Fibroblast of lung (primary cell): ENCODE results near the gene CABCOCO1. TPM values are rescaled to one million over a fixed set of nuclear protein-coding genes. Genes with fewer than 3 reads are reported as not detected.
A peak's percentile ranks its signal among the peaks of the same experiment; 100 is the strongest.
"Not testable (repeated sequence)": the region's sequence is repeated elsewhere in the genome, so short reads cannot be mapped to it uniquely, and the experiment has no call there.

Source experiments
- DNase-seq, 2 donors: peaks; one replicate each; pipeline versions ENCODE4 v3.0.0 to v3.0.0-alpha.2; 2010; ENCODE audit warnings: low read depth in 2 of 2
- H2AFZ ChIP-seq: 2 replicates; pipeline ENCODE4 v1.5.1; 2012; ENCODE audit warnings: low read length, control low read depth, inconsistent platforms
- H3K27ac ChIP-seq: 2 replicates; pipeline ENCODE4 v1.5.1; 2011; ENCODE audit warnings: low read length, control low read depth; ENCODE audit not compliant: insufficient read depth
- H3K27me3 ChIP-seq: 2 replicates; pipeline ENCODE4 v1.5.1; 2011; ENCODE audit warnings: mild to moderate bottlenecking, low read length; ENCODE audit not compliant: control insufficient read depth, insufficient read depth
- H3K36me3 ChIP-seq: 2 replicates; pipeline ENCODE4 v1.5.1; 2011; ENCODE audit warnings: low read length; ENCODE audit not compliant: control insufficient read depth, insufficient read depth
- H3K4me1 ChIP-seq: 2 replicates; pipeline ENCODE4 v1.5.1; 2011; ENCODE audit warnings: low read length; ENCODE audit not compliant: control insufficient read depth, insufficient read depth; ENCODE audit errors: extremely low read depth
- H3K4me2 ChIP-seq: 2 replicates; pipeline ENCODE4 v1.5.1; 2011; ENCODE audit warnings: low read length, control low read depth; ENCODE audit not compliant: insufficient read depth; ENCODE audit errors: extremely low read depth
- H3K4me3 ChIP-seq, 4 experiments: fragments of 200-600 bp in 1 of 4; sonication (generic) in 1 of 4; replicated peaks in 1 of 4; 2 replicates each; pipeline ENCODE4 v1.5.1; 2011 to 2016; ENCODE audit warnings: low read length in 4 of 4, low read depth in 3 of 4, mild to moderate bottlenecking in 3 of 4, control low read depth in 2 of 4, inconsistent platforms in 1 of 4, mixed read lengths in 1 of 4; ENCODE audit not compliant: insufficient read depth in 1 of 4; ENCODE audit errors: control extremely low read depth in 1 of 4
- H3K79me2 ChIP-seq: 2 replicates; pipeline ENCODE4 v1.5.1; 2012; ENCODE audit warnings: mild to moderate bottlenecking, low read length, inconsistent platforms; ENCODE audit not compliant: control insufficient read depth, insufficient read depth
- H3K9ac ChIP-seq: 2 replicates; pipeline ENCODE4 v1.5.1; 2011; ENCODE audit warnings: mild to moderate bottlenecking, low read length, control low read depth; ENCODE audit not compliant: insufficient read depth
- H3K9me3 ChIP-seq: 2 replicates; pipeline ENCODE4 v1.5.1; 2012; ENCODE audit warnings: low read depth, low read length; ENCODE audit not compliant: control insufficient read depth, insufficient read depth
- H4K20me1 ChIP-seq: 2 replicates; pipeline ENCODE4 v1.5.1; 2011; ENCODE audit warnings: low read length; ENCODE audit not compliant: control insufficient read depth, insufficient read depth; ENCODE audit errors: extremely low read depth
- CTCF ChIP-seq, 2 donors: IDR thresholded peaks in 1 of 2; conservative IDR thresholded peaks in 1 of 2; 1 replicate in 1 of 2; 2 replicates in 1 of 2; pipeline ENCODE4 v1.5.1; 2011 to 2012; ENCODE audit warnings: low read length in 2 of 2, control low read depth in 1 of 2, inconsistent platforms in 1 of 2, low read depth in 1 of 2, mild to moderate bottlenecking in 1 of 2
- EZH2 ChIP-seq: IDR thresholded peaks from 2 replicates; pipeline ENCODE4 v1.5.1; 2012; ENCODE audit warnings: low read length, control low read depth, mild to moderate bottlenecking; ENCODE audit errors: missing control alignments
- polyA plus RNA-seq, 2 donors: library from polyadenylated mRNA; depleted of rRNA in 1 of 2; stranded (reverse) in 1 of 2; unstranded in 1 of 2; fragments of >200 nt; gene quantifications; 2 replicates each; pipeline ENCODE4 v1.2.1, GENCODE V29; 2011 to 2012; ENCODE audit warnings: missing spikeins in 1 of 2
- total RNA-seq: library from RNA; depleted of rRNA; stranded (reverse); fragments of >200 nt; gene quantifications from 2 replicates; pipeline ENCODE4 v1.2.1, GENCODE V29; 2014

CABCOCO1 gene
- total and polyA plus RNA-seq, 2 donors (not counting 1 experiment from before 2014, with no cell fraction given) = 0.83 to 1.6 TPM

DNA sequence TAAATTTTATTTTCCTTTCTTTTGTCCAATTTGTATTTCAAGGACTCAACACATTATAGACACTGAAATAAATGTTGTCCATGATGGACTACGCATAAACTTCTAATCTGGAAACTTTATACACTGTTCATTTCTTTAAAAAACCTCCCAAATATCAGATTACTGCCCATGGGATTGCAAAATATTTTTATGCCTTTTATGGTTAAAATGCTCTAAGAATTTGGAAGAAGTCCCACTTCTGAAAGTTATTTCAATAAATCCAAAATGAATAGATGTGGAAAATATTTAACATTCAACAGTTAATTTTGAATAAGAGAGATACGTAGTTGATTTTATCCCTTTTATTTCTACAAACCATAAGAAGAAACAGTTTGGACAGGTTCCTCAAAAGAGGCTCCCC lies 46.1 kb downstream of the CABCOCO1 start:
- Histone ChIP-seq H3K79me2 (no peaks in the 10 kb centered on the region), H3K36me3 (no peaks in the 10 kb centered on the region), H4K20me1 (no peaks in the 10 kb centered on the region), H3K9me3 (no peaks in the 10 kb centered on the region), H2AFZ (no peak overlapping the region), H3K4me1 (no peaks in the 10 kb centered on the region), H3K27me3 (no peaks in the 10 kb centered on the region), H3K4me2 (no peak overlapping the region), H3K4me3 (no peak overlapping the region), H3K27ac (no peak overlapping the region), H3K9ac (no peak overlapping the region)
- TF ChIP-seq CTCF (conservative IDR thresholded peaks at IDR 0.05 in 1 of 2, IDR thresholded peaks at IDR 0.05 in 1 of 2; ENCODE audit: low read depth in 1 of 2, low read length in 2 of 2) = no peak
- TF ChIP-seq EZH2 = no peak
- DNase-seq = peak in 1 of 2 donors; percentile 78

DNA sequence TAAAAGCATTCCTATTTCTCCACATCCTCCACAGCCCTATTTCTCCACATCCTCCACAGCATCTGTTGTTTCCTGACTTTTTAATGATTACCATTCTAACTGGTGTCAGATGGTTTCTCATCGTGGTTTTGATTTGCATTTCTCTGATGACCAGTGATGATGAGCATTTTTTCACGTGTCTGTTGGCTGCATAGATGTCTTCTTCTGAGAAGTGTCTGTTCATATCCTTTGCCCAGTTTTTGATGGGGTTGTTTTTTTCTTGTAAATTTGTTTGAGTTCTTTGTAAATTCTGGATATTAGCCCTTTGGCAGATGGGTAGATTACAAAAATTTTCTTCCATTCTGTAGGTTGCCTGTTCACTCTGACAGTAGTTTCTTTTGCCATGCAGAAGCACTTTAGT lies 49.4 kb downstream of the CABCOCO1 start:
- not testable (repeated sequence) for H2AFZ ChIP-seq, H3K79me2 ChIP-seq, H3K27me3 ChIP-seq, H3K36me3 ChIP-seq, H3K4me1 ChIP-seq, H3K9ac ChIP-seq, H3K4me3 ChIP-seq, DNase-seq, H3K27ac ChIP-seq, H4K20me1 ChIP-seq, H3K4me2 ChIP-seq, H3K9me3 ChIP-seq

GRCh38 chr10:61719475-61719874 lies 56.7 kb downstream of the CABCOCO1 start:
- H2AFZ ChIP-seq, H3K9ac ChIP-seq, H3K4me1 ChIP-seq, H3K36me3 ChIP-seq, H3K27me3 ChIP-seq, H4K20me1 ChIP-seq, H3K27ac ChIP-seq, DNase-seq, H3K4me2 ChIP-seq, H3K9me3 ChIP-seq, H3K79me2 ChIP-seq, H3K4me3 ChIP-seq: not testable (repeated sequence)

DNA sequence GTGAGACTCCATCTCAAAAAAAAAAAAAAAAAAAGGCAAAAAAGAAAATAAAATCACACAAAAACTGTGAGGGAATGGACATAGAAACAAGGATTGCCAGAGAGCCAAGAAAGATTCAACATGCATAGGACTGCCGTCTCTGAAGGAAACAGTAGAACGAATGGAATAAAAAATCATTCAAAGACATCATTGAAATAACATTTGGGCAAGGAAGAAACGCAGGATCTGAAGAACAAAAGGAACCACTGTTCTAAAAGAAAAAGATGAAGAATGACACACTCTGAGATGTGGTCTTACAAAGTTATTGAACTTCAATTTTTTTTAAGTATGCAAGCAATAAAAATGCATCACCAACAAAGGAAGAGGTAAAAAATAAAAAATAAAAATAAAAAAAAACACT lies 57.2 kb downstream of the CABCOCO1 start:
- no peak overlapping the region for H3K4me3 ChIP-seq
- no peak for TF ChIP-seq CTCF (conservative IDR thresholded peaks at IDR 0.05 in 1 of 2, IDR thresholded peaks at IDR 0.05 in 1 of 2; ENCODE audit: low read depth in 1 of 2, low read length in 2 of 2)
- TF ChIP-seq EZH2 = no peak
- DNase-seq = no peak
- H3K79me2 ChIP-seq = no peaks in the 10 kb centered on the region
- H3K4me1 ChIP-seq = no peaks in the 10 kb centered on the region
- H3K4me2 ChIP-seq = no peak overlapping the region
- no peaks in the 10 kb centered on the region for H4K20me1 ChIP-seq
- no peaks in the 10 kb centered on the region for H3K9me3 ChIP-seq
- H3K36me3 ChIP-seq = no peaks in the 10 kb centered on the region
- H3K27ac ChIP-seq = no peak overlapping the region
- H3K27me3 ChIP-seq = no peaks in the 10 kb centered on the region
- H2AFZ ChIP-seq = no peak overlapping the region
- H3K9ac ChIP-seq = no peak overlapping the region
